Central memory CD4-positive, alpha-beta T cell (primary cell): ENCODE measurements around the gene BICRA.
"Not testable (repeated sequence)": the region's sequence is repeated elsewhere in the genome, so short reads cannot be mapped to it uniquely, and the experiment has no call there.

Experiments
- DNase-seq: peaks from one replicate; pipeline ENCODE4 v3.0.0; 2022

Gene BICRA

DNA sequence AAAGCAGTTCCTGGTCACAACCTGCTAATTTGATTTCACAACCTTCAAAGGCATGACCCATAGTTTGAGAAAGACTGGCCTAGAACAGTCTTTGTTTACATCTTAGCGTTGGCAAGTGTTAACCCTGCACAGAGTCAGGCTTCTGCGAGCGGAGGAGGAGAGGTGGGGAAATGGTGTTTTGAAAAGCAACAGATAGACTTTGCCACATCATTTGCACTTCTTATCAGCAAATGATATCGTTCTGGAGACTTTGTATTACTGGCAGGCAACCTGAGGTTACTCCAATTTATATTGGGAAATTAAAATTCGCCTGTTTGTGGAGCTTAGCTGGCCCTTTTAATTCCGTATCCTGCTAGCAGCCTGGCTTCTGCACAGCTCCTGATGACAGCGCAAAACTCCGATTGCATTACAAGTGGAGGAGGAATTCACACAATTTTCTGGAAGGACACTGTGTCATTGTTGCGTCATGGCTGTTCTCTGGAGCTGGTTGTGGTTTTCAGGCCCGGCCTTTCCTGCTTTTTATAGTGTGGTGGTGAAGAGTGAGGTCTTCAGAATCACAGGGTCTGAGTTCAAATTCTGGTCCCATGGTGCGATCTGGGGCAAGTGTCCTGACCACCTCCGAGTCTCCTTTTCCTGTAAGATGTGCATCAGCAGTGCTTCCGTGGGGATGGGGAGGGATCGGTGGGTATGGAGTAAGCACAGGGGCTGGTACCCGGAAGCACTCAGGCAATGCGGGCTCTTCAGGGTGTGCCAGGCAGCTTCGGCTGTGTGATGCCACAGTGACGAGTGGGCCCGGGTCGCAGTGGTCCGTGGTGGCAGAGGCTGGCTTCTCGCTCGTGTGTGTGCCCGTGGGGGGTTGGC is 55.2 kb downstream of the BICRA start:
- DNase-seq = no peak

DNA sequence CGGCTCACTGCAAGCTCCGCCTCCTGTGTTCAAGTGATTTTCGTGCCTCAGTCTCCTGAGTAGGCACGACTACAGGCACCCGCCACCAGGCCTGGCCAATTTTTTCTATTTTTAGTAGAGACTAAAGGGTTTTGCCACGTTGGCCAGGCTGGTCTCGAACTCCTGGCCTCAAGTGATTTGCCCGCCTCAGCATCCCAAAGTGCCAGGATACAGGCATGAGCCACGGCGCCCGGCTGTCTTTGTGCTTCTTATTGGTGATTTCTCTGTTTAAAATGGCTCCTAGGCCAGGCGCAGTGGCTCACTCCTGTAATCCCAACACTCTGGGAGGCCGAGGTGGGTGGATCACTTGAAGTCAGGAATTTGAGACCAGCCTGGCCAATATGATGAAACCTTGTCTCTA is 59.6 kb downstream of the BICRA start:
- DNase-seq = not testable (repeated sequence)

DNA sequence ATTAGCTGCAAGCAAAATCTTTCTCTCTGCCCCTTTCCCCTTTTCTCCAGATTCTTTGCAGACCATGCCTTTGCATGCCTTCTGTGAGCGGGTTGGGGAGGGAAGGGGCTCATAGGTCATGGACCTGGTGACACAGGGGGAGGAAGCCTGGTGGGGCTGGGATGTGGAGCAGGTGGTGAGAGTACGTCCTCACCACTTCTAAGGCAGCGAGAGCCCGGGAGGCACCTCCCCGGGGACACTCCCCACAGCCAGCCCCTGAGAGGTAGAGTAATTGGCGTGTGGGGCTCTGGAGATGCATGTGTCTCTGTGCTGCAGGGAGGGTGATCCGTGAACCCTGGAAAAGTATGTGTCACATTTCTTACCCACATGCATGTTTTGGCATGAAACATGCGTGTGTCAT is 61.8 kb downstream of the BICRA start:
- no peak for DNase-seq

DNA sequence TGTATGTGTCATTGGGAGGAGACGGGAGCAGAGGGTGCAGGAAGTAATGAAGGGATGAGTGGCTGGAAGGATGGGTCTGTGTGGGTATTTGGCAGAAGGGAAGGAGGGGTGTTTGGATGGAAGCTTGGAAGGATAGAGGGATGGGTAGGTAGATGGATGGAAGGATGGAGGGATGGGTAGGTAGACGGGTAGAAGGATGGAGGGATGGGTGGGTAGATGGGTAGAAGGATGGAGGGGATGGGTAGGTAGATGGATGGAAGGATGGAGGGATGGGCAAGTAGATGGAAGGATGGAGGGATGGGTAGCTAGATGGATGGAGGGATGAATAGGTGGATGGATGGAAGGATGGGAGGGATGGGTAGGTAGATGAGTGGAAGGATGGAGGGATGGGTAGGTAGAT is 62.6 kb downstream of the BICRA start:
- DNase-seq = no peak

DNA sequence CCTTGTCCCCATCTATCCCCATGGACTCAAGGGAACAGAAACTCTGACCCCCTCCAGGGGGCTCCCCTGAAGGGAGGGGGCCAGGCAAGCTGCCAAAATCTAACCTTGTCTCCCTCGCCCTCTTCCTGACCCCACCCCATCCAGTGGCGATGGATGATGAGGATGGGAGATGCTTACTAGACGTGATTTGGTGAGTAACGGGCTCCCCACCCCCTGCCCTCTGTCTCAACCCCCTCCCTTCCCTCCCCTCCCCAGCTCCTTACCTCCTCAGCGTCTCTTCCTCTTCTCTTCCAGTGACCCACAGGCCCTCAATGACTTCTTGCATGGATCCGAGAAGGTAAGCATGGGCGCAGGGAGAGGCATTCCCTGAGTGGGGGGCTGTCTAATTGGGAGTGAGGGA is 64.5 kb downstream of the BICRA start:
- no peak for DNase-seq

GRCh38 chr19:47674548-47674947 is 65.6 kb downstream of the BICRA start:
- DNase-seq = no peak

GRCh38 chr19:47675271-47675670 is 66.3 kb downstream of the BICRA start:
- DNase-seq = no peak

DNA sequence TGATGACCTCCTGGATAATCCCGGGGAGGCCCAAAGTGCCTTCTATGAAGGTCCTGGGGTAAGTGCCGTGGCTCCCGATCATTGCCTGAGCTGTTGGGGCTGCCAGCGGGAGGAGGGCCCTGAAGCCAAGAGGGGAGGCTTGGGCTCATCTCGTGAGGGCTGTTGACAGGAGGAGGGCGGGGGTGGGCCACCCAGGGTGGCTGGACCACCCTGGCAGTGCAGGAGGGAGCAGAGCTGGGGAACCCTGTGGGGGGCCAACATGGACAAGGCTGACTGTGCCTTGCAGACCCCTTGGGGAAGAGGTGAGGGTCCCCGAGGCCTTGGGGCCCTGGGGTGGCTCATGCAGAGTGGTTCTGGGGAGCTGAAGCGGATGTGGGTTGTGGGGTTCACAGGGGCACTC is 66.9 kb downstream of the BICRA start:
- no peak for DNase-seq

DNA sequence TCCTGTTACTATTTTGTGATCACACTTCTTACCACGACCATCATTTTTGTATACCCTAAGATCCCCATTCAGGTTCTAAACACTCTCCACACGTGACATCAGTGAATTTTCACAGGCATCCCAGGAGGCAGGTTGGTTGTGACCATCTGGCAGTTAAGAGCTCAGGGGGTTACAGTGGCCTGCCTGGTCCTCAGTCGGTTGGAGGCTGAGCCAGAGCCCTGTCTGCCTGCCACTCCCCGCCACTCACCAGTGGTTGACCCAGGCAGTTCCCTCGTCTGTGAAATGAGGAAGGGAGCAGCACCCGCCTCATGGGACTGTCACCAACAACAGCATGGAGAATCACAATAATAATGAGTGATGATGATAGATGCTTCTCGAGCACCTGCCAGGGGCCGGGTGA is 67.9 kb downstream of the BICRA start:
- no peak for DNase-seq

DNA sequence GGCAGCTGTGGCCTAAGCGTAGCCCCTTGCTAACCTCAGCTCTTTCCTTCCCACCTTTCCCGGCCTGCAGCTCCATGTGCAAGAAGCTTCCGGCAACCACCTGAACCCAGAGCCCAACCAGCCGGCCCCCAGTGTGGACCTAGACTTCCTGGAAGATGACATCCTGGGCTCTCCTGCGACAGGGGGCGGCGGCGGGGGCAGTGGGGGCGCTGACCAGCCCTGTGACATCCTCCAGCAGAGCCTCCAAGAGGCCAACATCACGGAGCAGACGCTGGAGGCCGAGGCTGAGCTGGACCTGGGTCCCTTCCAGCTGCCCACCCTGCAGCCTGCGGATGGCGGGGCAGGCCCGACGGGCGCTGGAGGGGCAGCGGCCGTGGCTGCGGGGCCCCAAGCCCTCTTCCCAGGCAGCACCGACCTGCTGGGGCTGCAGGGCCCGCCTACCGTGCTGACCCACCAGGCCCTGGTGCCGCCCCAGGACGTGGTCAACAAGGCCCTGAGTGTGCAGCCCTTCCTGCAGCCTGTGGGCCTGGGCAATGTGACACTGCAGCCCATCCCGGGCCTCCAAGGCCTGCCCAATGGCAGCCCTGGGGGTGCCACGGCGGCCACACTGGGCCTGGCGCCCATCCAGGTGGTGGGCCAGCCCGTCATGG is 70.4 kb downstream of the BICRA start:
- no peak for DNase-seq

GRCh38 chr19:47679922-47680857 is 71.3 kb downstream of the BICRA start:
- DNase-seq = no peak

DNA sequence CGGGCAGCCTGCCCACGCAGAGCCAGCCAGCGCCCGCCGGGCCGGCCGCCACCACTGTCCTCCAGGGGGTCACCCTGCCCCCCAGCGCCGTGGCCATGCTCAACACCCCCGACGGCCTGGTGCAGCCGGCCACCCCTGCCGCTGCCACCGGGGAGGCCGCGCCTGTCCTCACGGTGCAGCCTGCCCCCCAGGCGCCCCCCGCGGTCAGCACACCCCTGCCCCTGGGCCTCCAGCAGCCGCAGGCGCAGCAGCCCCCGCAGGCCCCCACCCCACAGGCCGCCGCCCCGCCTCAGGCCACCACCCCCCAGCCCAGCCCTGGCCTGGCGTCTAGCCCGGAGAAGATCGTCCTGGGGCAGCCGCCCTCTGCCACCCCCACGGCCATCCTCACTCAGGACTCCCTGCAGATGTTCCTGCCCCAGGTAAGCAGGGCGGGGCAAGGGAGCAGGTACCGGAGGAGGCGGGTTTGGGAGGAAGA is 72.0 kb downstream of the BICRA start:
- no peak for DNase-seq

DNA sequence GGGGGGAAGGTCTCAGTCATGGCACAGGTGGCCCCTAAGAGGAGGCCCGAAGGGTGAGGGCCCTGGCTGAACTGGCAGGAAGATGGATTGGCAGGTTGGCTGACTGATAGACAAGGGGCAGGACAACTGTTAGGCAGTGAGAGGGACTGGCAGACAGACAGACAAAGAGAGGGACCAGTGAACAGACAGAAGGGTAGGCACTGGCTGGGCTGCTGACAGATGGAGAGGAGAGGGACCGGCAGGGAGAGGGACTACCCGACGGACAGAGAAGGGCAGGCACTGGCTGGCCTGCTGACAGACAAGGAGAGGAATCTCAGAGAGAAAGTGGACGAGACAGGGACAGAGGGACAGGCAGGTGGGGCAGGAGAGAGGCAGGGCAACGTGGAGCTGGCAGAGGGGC is 72.5 kb downstream of the BICRA start:
- no peak for DNase-seq

- no peak for DNase-seq
These were observed 73.0 kb downstream of the BICRA start for GRCh38 chr19:47681936-47682335.

- DNase-seq = no peak
These were observed 74.0 kb downstream of the BICRA start for GRCh38 chr19:47682939-47683338.

DNA sequence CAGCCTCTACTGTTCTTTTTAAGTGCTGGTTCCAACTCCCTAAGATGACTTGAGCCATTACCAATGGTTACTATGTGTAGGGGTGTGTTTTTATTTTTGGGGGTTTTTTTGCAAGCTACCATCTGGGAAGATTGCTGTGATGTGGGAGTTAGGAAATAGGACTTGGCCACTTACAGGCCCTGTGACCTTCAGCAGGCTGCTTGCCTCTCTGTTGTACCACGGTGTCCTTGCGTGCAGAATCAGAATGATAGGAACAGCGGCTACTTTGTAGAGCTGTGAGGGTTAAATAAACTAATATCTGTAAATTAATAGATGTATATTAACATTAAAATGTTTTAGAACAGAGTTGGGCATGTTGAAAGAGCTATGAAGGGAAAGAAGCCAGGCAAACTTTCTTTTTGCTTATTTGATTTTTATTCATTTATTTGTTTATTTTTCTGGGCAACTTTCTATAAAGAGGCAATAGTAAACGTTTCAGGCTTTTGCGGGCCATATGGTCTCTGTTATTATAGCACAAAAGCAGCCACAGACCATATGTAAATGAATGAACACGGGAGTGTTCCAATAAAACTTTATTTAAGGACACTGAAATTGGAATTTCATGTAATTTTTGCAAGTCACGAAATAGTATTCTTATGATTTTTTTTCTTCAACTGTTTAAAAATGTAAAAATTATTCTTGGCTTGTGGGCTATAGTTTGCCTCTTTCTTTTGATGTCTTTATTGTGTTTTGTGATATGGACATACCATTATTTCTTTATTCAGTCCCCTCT is 77.9 kb downstream of the BICRA start:
- DNase-seq = no peak

DNA sequence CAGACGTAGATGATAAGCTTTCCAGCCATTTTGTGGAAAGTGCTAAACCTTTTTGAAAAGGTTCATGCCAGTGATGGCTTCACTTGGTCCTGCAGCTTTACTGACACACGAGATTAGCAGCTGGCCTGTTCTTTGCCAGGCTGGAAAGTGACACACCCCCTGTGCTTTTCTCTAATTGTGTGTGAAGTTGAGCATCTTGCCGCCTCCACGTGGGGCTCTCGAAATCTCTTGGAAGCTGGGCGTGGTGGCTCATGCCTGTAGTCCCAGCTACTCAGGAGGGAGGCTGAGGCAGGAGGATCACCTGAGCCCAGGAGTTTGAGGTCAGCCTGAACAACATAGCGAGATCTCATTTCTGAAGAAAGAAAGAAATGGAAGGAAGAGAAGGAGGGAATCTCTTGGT is 79.0 kb downstream of the BICRA start:
- no peak for DNase-seq

DNA sequence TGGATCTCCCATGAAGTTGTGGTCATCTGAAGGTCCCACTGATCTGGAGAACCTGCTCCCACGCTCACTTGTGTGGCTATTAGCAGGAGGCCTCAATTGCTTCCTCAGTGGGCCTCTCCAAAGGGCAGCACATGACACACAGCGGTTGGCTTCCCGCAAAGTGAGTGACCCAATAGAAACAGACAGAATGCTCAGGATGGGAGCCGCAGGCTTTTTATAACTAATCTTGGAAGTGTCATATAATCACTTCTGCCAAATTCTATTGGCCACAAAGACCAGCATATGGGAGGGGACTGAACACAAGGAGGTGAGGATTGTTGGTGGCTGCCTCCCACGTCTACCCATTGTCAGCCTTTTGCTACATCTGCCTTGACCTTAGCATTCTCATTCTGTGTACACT is 82.2 kb downstream of the BICRA start:
- DNase-seq = no peak

DNA sequence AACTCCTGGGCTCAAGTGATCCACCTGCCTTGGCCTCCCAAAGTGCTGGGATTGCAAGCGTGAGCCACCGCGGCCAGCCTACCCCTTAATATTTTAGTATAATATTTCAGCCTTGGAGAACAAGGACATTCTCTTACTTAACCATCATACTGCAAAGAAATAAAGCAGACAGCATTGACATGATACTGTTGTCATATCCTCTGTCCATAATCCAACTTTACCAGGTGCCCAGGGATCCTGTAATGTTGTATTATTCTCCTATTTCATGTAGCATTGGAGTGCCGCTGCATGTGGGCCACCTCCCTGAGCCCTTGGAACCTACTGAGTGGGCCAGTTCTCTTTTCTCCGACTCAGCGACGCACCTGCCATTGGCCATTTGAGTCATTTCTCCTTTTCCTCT is 82.8 kb downstream of the BICRA start:
- no peak for DNase-seq

DNA sequence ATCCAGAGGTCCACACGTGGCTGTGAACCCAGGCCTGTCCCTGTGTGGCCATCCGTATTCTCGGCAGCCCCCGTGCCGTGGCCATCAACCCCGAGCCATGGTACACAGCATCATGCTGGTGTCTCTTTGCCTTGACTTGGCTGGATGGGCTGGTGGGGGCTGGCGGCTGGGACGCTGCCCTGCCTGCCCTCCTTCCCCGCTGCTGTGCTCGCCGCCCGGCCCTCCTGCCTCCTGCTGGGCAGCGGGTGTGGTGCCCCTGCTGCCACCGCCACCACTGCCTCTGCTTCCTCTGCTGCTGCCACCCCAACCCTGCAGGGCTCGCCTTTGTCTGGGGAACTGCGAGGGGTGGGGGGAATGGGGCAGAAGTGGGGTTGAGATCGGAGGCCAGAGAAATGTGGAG is 84.6 kb downstream of the BICRA start:
- no peak for DNase-seq

- no peak for DNase-seq
These were observed 85.0 kb downstream of the BICRA start for GRCh38 chr19:47693903-47694302.

DNA sequence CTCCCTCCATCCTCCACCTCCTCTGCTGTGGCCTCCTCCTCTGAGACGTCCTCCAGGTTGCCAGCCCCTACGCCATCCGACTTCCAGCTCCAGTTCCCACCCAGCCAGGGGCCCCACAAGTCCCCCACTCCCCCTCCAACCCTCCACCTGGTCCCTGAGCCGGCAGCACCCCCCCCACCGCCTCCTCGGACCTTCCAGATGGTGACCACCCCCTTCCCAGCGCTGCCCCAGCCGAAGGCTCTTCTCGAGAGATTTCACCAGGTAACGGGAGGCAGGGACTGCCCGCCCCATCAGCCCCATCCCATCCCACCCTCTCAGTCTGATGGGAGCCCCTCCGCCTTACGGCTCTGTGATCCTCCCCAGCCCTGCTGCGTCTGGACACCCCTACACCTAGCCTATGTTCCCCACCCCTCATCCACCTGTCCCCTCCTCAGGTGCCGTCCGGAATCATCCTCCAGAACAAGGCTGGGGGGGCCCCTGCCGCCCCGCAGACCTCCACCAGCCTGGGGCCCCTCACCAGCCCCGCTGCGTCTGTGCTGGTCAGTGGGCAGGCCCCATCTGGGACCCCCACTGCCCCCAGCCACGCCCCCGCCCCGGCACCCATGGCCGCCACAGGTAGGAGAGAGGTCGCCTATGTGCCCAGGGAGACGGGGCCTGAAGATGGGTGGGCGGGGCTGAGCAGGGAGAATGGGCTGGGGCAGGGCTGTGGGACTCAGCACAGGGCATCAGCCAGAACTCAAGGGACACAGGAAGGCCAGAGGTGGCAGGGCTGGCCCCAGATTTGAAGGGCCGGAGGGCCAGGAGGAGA is 85.7 kb downstream of the BICRA start:
- no peak for DNase-seq
